Astrocyte of the spinal cord (primary cell): ENCODE measurements around the gene EML5.

Experiments used
- DNase-seq: peaks from one replicate; pipeline ENCODE4 v3.0.0; 2011; ENCODE audit warnings: low read depth, low spot score
- H3K4me3 ChIP-seq: 2 replicates; pipeline ENCODE4 v1.5.1; 2011; ENCODE audit warnings: low read depth, mild to moderate bottlenecking, low read length, moderate library complexity
- in situ Hi-C: cut with HindIII; loops from 2 replicates; pipeline ENCODE4 v1.10.0; 2017; ENCODE audit warnings: low sequenced_read_pairs
- TF ChIP-seq, protein P1 (sequence below): IDR thresholded peaks from 2 replicates; pipeline ENCODE4 v1.5.1; 2012; ENCODE audit warnings: low read depth, mild to moderate bottlenecking, low read length, inconsistent platforms

EML5 gene

GRCh38 chr14:88775532-88775931 is 17.2 kb downstream of the EML5 start:
- TF ChIP-seq, protein P1, sequence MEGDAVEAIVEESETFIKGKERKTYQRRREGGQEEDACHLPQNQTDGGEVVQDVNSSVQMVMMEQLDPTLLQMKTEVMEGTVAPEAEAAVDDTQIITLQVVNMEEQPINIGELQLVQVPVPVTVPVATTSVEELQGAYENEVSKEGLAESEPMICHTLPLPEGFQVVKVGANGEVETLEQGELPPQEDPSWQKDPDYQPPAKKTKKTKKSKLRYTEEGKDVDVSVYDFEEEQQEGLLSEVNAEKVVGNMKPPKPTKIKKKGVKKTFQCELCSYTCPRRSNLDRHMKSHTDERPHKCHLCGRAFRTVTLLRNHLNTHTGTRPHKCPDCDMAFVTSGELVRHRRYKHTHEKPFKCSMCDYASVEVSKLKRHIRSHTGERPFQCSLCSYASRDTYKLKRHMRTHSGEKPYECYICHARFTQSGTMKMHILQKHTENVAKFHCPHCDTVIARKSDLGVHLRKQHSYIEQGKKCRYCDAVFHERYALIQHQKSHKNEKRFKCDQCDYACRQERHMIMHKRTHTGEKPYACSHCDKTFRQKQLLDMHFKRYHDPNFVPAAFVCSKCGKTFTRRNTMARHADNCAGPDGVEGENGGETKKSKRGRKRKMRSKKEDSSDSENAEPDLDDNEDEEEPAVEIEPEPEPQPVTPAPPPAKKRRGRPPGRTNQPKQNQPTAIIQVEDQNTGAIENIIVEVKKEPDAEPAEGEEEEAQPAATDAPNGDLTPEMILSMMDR = no peak
- in situ Hi-C loops = no loop called here
- H3K4me3 ChIP-seq = no peak overlapping the region
- DNase-seq = no peak

- in situ Hi-C loops = no loop called here
- H3K4me3 ChIP-seq = no peak overlapping the region
- TF ChIP-seq, protein P1 = no peak
- no peak for DNase-seq
These were observed 22.0 kb downstream of the EML5 start for GRCh38 chr14:88770736-88771135.

DNA sequence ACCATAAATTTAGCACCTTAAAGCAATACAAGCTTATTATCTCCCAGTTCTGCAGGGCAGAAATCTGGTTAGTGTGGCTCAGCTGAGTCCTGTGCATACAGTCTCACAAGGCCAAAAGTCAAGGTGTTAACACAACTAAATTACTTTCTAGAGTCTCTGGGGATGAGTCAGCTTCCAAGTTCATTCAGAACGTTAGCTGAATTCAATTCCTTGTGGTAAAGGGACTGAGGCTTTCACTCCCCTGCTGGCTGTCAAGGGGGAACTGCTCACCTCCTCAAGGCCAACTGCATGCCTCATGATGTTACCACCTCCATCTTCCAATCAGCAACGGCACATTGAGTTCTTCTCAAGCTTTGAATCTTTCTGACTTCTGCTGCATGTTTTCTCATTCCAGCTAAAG is 27.6 kb downstream of the EML5 start:
- in situ Hi-C loops = no loop called here
- no peak overlapping the region for H3K4me3 ChIP-seq
- TF ChIP-seq, protein P1 = no peak
- peak; percentile 75 for DNase-seq

GRCh38 chr14:88753873-88754272 is 38.9 kb downstream of the EML5 start:
- H3K4me3 ChIP-seq = no peak overlapping the region
- TF ChIP-seq, protein P1 = no peak
- in situ Hi-C loops = no loop called here
- no peak for DNase-seq

- TF ChIP-seq, protein P1 = no peak
- in situ Hi-C loops = no loop called here
These were observed 41.8 kb downstream of the EML5 start for GRCh38 chr14:88750945-88751344.

GRCh38 chr14:88750413-88750812 is 42.3 kb downstream of the EML5 start:
- no peak for DNase-seq
- no peak overlapping the region for H3K4me3 ChIP-seq
- in situ Hi-C loops = no loop called here
- TF ChIP-seq, protein P1 = no peak

More at GRCh38 chr14:88750945-88751344, 41.8 kb downstream of the EML5 start:
- no peak for DNase-seq
- no peak overlapping the region for H3K4me3 ChIP-seq

DNA sequence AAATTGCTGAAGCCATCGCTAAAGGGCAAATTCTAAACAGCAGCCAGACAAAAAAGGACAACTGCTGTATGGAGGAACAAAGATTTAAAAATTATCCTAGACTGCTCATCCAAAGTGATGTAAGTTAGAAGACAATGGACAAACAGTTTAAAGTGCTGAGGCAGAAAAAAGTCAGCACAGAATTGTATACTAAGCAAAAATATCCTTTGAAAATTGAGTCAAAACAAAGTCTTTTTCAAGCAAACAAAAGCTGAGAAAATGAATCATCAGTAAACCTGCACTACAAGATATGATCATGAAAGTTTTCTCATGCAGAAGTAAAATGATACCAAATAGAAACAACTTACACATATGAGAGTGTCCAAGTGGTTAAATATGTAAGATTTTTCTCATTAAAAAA is 43.6 kb downstream of the EML5 start:
- H3K4me3 ChIP-seq = no peak overlapping the region
- in situ Hi-C loops = no loop called here
- no peak for DNase-seq
- TF ChIP-seq, protein P1 = no peak
